Epithelial cell of esophagus (primary cell): ENCODE measurements around the gene SIAH3.

Experiments used
- DNase-seq: peaks from one replicate; pipeline ENCODE4 v3.0.0; 2010; ENCODE audit warnings: low read depth
- H3K4me3 ChIP-seq: 2 replicates; pipeline ENCODE4 v1.5.1; 2011; ENCODE audit warnings: mild to moderate bottlenecking, low read length, control low read depth
- TF ChIP-seq, protein P1 (sequence below): IDR thresholded peaks from 2 replicates; pipeline ENCODE4 v1.5.1; 2011; ENCODE audit warnings: low read depth, mild to moderate bottlenecking, low read length, control low read depth, inconsistent platforms; ENCODE audit not compliant: insufficient read depth; ENCODE audit errors: missing control alignments

SIAH3 gene

DNA sequence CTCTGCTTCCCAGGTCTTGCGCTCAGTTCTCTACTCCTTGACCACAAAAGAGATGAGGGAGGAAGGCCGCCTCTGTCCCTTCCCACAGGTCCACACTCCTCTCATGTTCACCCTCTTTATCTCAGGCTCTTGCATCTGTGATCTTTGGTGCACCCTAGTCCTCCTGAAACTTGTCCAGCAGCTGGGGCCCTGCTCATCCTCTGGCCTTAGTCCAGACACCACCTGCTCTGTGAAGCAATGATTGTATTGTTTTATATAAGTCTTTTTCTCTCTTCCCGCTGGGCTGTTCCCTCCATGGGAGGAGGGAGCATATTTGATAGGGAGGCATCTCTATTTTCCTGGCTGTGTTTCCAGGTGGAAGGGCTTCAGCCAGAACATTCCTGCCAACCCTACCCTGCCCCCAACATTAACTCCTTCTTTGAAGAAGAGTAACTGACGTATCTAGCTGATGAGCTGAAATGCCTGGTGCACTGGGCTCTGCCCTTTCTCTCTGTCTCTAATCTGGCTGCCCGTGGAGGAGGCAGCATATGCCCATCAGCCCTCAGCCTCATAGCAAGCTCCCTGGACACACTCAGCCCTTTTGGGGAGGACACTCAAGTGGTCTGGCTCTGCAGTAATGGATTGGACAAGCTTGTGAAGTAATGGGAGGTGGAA, 38.2 kb upstream of the SIAH3 start:
- TF ChIP-seq, protein P1, sequence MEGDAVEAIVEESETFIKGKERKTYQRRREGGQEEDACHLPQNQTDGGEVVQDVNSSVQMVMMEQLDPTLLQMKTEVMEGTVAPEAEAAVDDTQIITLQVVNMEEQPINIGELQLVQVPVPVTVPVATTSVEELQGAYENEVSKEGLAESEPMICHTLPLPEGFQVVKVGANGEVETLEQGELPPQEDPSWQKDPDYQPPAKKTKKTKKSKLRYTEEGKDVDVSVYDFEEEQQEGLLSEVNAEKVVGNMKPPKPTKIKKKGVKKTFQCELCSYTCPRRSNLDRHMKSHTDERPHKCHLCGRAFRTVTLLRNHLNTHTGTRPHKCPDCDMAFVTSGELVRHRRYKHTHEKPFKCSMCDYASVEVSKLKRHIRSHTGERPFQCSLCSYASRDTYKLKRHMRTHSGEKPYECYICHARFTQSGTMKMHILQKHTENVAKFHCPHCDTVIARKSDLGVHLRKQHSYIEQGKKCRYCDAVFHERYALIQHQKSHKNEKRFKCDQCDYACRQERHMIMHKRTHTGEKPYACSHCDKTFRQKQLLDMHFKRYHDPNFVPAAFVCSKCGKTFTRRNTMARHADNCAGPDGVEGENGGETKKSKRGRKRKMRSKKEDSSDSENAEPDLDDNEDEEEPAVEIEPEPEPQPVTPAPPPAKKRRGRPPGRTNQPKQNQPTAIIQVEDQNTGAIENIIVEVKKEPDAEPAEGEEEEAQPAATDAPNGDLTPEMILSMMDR: no peak
- no peak for DNase-seq

DNA sequence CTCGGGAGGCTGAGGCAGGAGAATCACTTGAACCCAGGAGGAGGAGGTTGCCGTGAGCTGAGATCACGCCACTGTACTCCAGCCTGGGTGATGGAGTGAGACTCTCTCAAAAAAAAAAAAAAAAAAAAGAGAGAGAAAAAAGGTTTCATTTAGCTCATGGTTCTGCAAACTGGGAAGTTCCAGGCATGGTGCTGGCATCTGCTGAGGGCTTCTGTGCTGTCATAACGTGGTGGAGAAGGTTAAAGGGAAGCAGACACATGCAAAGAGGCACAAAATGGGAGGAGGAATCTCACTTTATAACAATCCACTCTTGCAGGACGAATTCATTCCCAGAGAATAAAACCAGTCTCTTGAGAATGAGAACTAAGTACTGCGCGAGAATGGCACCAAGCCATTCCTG, 34.9 kb upstream of the SIAH3 start:
- no peak overlapping the region for H3K4me3 ChIP-seq
- TF ChIP-seq, protein P1: no peak
- DNase-seq: no peak

More for the DNA sequence above, 38.2 kb upstream of the SIAH3 start:
- no peak overlapping the region for H3K4me3 ChIP-seq

DNA sequence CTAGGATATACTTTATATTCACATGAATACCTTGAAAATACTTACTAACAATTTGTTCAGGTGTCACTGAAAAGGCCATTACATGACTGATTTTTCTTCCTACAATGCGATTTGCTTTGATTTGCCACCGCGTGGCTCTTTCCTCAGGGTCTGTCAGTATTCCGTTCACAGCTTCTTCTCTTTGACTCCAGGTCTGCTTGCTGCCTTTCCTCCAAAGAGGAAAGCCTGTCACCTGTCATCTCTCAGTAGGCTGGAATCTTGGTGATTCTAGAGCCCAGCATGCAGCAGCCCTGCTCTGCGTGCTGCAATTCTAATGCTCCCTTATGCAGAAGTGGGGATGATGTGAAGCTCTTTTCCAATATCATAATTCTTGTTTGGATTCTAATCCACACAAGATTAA, 33.6 kb upstream of the SIAH3 start:
- TF ChIP-seq, protein P1: no peak
- no peak overlapping the region for H3K4me3 ChIP-seq
- no peak for DNase-seq

DNA sequence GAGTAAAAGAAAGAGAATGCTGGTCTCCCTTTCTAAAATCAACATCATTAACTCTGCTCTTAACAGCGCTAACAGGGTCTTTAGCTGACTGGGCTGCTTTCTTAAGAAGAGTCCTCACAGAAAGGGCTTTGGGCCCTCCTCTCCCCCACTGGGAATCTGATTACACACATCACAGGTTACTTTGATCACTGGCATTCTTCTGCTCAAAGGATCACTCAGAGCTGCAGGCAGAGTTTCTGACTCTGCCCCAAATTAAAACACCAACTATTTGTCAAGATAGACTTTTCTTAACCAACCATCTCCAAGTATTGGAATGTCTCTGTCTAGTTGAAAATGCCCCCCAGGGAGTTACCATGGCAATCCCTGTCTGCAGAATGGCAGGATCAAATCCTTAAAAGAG, 31.1 kb upstream of the SIAH3 start:
- H3K4me3 ChIP-seq: no peak overlapping the region
- no peak for DNase-seq
- TF ChIP-seq, protein P1: no peak

DNA sequence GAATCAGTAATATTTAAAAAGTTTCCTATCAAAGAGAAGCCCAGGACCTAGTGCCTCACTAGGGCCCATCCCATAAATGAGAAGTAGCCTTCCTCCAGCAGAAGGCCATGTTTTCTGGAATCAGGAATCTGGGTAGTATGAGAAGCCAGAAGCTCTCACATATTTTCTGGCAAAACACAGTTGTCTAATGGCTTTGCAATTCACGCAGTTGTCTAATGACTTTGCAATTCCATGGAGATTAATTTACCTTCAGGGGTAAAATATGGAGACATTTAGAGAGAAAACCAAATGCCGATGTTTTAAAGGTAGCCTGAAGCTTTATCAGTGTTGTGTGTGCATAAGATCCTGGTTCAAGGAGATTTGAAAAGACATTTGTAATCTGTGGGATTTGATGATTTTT, 29.8 kb upstream of the SIAH3 start:
- no peak for DNase-seq
- no peak overlapping the region for H3K4me3 ChIP-seq
- TF ChIP-seq, protein P1: no peak

DNA sequence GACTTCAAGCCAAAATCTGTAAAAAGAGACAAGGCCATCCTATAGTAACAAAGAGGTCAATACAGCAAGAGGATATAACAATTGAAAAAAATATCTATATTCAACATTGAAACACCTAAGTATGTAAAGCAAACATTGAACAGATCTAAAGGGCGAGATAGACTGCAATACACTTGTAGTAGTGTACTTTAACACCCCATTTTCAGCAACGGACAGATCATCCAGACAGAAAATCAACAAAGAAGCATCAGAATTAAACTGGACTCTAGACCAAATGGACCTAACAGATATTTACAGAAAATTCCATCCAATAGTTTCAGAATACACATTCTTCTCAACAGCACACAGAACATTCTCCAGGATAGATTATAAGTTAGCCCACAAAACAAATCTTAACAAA, 28.7 kb upstream of the SIAH3 start:
- H3K4me3 ChIP-seq: no peak overlapping the region
- no peak for DNase-seq
- TF ChIP-seq, protein P1: no peak

DNA sequence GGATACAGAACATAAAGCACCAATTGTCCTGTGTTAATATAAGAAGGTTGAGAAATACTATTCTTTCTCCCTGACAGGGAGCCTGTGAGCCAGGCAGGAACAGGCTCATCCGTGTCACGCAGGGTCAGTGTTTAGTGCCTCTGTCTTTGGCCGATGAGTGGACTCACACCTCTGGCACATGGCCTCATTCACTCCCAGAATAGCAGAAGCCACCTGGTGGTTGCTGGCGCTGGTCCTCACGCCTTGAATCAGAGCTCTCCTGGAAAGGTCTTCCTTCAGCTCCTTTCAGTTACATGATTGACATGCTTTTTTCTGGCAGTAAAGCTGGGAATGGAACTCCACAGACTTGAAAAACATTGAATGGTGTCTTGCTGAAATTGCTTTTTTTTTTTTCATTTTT, 28.1 kb upstream of the SIAH3 start:
- TF ChIP-seq, protein P1: peak; percentile 56

More for the DNA sequence above, 28.1 kb upstream of the SIAH3 start:
- DNase-seq: peak; percentile 46
- no peak overlapping the region for H3K4me3 ChIP-seq
